AG09319 (cell line): Measurements from ENCODE around the gene CD300A.

ENCODE experiments used
- DNase-seq: peaks from one replicate; pipeline ENCODE4 v3.0.0-alpha.2; 2010; ENCODE audit warnings: low read depth; ENCODE audit errors: extremely low read depth
- TF ChIP-seq, protein P1 (sequence below): IDR thresholded peaks from 2 replicates; pipeline ENCODE4 v1.5.1; 2011; ENCODE audit warnings: low read depth, mild to moderate bottlenecking, inconsistent platforms, low read length, moderate library complexity

The CD300A gene

GRCh38 chr17:74466111-74466827 lies at the start of gene CD300A:
CD300A (plus strand) TSS chr17:74466634; CDS start chr17:74466704, 70 bp downstream.
- no peak for DNase-seq
- TF ChIP-seq, protein P1, sequence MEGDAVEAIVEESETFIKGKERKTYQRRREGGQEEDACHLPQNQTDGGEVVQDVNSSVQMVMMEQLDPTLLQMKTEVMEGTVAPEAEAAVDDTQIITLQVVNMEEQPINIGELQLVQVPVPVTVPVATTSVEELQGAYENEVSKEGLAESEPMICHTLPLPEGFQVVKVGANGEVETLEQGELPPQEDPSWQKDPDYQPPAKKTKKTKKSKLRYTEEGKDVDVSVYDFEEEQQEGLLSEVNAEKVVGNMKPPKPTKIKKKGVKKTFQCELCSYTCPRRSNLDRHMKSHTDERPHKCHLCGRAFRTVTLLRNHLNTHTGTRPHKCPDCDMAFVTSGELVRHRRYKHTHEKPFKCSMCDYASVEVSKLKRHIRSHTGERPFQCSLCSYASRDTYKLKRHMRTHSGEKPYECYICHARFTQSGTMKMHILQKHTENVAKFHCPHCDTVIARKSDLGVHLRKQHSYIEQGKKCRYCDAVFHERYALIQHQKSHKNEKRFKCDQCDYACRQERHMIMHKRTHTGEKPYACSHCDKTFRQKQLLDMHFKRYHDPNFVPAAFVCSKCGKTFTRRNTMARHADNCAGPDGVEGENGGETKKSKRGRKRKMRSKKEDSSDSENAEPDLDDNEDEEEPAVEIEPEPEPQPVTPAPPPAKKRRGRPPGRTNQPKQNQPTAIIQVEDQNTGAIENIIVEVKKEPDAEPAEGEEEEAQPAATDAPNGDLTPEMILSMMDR = no peak

GRCh38 chr17:74417178-74418045 lies 49.0 kb upstream of the CD300A start:
- no peak for DNase-seq
- TF ChIP-seq, protein P1 = no peak

DNA sequence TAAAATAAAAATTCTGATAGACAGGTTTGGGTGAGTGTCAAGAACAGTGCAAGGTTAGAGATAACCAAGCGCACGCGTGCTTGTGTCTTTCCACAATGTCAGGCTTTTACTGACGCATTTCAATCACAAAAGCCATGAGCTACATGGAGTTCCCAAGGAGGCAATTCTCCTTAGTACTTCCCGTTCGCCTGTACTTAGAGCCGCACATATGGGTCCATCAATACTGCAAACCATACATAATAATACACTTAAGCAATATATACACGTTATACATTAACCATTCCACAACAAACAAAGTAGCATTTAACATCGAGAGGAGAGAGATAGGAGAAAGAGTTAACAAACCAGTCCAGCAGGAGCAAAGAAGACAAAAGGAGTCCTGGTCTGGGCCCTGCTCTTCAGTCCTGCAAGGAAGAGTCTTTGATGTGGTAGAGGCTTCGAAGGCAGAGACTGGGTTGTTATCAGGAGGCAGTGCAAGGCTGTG lies 46.5 kb upstream of the CD300A start:
- DNase-seq = no peak
- TF ChIP-seq, protein P1 = no peak

GRCh38 chr17:74424117-74424516 lies 42.3 kb upstream of the CD300A start:
- DNase-seq = no peak
- TF ChIP-seq, protein P1 = no peak

DNA sequence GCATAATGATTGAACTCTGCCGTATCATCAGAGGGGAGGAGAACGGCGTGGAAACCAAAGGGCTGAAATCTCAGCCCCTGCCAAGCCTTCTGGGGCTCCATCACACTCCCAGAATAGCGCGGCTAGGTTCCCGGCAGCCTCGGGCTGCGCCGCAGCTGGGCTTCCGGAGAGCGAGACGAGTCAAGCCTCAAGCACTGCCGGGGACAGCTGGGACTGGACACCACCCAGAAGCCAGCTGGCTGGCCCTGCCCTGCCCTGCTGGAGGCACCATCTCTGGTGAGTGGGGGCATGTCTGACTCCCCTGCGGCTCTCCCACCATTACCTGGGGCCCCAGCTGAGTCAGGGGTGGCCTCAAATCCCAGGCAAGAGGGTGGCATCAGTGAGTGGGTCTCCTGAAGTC lies 41.8 kb upstream of the CD300A start:
- TF ChIP-seq, protein P1 = no peak
- DNase-seq = no peak

DNA sequence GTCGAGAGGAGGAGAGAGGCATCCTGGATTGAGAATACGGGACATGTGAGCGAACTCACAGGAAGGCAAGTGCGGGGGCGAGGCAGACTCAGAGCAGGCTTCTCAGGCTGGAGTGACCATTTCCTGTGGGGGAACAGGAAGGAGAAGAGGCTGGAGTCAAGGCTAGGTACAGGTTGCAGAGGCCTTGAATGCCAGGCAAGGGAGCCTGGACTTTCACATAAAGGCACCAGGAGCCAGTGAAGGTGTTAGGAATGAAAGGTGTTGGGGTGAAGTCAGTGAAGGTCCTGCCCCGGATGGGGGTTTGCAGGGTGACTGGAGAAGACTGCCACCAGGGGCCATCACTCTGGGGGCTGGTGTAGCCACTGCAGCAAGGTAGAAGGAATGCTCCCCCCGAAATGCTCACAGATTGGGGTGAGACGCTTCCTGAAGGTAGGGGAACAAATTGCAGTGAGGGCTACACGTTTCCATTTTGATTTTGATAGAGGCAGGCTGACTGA lies 39.8 kb upstream of the CD300A start:
- TF ChIP-seq, protein P1 = no peak
- DNase-seq = no peak
